Measurements from ENCODE around the gene KRTAP10-5.

DNA sequence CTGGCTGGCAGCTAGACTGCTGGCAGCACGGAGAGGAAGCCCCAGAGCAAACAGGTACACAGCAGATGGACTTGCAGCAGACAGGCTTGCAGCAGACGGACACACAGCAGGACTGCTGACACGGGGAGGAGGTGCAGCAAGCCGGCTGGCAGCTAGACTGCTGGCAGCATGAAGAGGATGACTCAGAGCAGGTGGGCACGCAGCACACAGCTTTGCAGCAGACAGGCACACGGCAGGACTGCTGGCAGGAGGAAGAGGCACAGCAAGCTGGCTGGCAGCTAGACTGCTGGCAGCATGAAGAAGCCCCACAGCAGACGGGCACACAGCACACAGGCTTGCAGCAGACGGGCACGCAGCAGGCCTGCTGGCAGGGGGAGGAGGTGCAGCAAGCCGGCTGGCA is 29.6 kb downstream of the KRTAP10-5 start:
- TF ChIP-seq CTCF (IDR thresholded peaks at IDR 0.05) (no peak), POLR2A (IDR thresholded peaks at IDR 0.05) (no peak)

Data from tibial nerve (tissue), 3 donors.